Measurements from ENCODE around the gene MOCOS. TPM values are rescaled to one million over a fixed set of nuclear protein-coding genes. Genes with fewer than 3 reads are reported as not detected.

MOCOS gene
- total RNA-seq, 2 donors from 2014 or later = 1.0 to 1.3 TPM

DNA sequence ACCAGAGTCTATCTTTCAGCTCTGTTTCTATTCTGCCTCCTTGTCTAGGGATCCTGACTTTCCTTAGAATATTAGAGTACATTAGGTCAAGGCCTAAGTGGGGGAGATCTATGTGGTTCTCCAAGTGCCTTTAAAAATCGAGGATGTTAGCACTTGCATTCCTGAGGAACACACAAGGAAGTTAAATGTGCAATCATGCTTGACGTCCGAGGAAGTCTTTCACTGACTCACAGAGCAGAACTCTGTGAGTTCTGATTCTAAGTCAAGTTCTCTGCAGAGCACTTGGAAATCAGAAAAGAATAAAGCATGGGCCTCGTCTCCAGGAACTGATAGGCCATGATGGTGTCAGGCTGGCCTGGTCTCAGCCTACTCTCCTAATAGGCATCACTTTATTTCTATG is 127.5 kb downstream of the MOCOS start:
- Histone ChIP-seq H3K4me1 (peaks cover 7% of the 10 kb centered on the region), H3K9me3 (no peaks in the 10 kb centered on the region), H3K4me3 (no peak overlapping the region), H3K27me3 (no peaks in the 10 kb centered on the region), H3K27ac (no peak overlapping the region), H3K36me3 (replicated peaks in 1 of 2; ENCODE audit: insufficient read depth in 1 of 2, low read depth in 2 of 2) (no peaks in the 10 kb centered on the region)
- WGBS, 2 donors = 69 to 72% methylated on average over 4 of the region's 4 CpGs
- ATAC-seq = no peak
- intact Hi-C loops (cut with DNase I) = no loop called here
- DNase-seq = no peak
- TF ChIP-seq POLR2A (IDR thresholded peaks at IDR 0.05) (no peak), CTCF (IDR thresholded peaks at IDR 0.05) (no peak)

DNA sequence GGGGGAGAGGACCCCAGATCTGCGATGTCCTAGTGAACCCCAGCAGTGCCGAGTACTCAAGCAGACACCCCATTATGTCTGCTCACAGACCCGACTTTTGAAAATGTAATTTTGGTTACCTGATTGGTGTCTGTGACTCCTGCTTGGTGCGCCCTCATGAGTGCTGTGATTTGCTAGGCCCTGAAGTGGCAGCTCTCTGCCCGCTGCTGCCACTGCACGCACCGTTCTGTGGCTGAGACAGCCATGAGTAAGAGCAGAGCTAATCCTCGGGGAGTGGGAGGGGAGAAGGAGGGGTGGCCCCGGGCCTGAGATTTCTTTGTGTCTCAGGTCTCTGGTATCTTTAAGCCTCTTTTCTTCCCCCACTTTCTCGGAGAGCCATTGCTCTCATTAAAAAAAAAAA is 128.4 kb downstream of the MOCOS start:
- H3K36me3 ChIP-seq (replicated peaks in 1 of 2; ENCODE audit: insufficient read depth in 1 of 2, low read depth in 2 of 2) = no peaks in the 10 kb centered on the region
- peaks cover 7% of the 10 kb centered on the region for H3K4me1 ChIP-seq
- DNase-seq = no peak
- H3K27ac ChIP-seq = no peak overlapping the region
- no peak overlapping the region for H3K4me3 ChIP-seq
- H3K27me3 ChIP-seq = no peaks in the 10 kb centered on the region
- TF ChIP-seq POLR2A (IDR thresholded peaks at IDR 0.05) (no peak), CTCF (IDR thresholded peaks at IDR 0.05) (no peak)
- WGBS, 2 donors = 81 to 89% methylated on average over 10 of the region's 10 CpGs
- intact Hi-C loops (cut with DNase I) = no loop called here
- H3K9me3 ChIP-seq = no peaks in the 10 kb centered on the region
- ATAC-seq = no peak

DNA sequence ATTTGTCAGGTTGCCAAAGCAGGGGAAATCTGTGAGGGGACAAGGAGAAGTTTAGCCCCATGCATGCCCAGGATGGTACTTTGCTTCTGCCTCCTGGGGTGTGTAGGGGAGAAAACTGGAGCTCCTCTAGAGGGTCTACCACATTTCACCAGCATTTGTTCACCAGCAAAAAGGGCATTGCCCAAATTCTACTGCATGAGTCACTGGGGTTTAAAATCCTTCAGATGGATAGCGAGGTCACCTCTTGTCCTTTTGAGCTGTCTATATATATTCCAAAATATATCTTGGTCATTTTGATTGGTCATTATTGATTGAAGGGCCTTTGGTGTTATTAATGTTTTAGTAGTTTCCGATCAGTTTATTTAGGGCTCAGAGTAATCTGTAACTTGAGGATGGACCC is 128.9 kb downstream of the MOCOS start:
- ATAC-seq = no peak
- H3K4me3 ChIP-seq = no peak overlapping the region
- no peak overlapping the region for H3K27ac ChIP-seq
- 90 to 96% methylated on average over 2 of the region's 2 CpGs for WGBS, 2 donors
- H3K4me1 ChIP-seq = peaks cover 7% of the 10 kb centered on the region
- H3K36me3 ChIP-seq (replicated peaks in 1 of 2; ENCODE audit: insufficient read depth in 1 of 2, low read depth in 2 of 2) = no peaks in the 10 kb centered on the region
- DNase-seq = no peak
- intact Hi-C loops (cut with DNase I) = no loop called here
- no peaks in the 10 kb centered on the region for H3K27me3 ChIP-seq
- TF ChIP-seq CTCF (IDR thresholded peaks at IDR 0.05) = no peak
- no peak for TF ChIP-seq POLR2A (IDR thresholded peaks at IDR 0.05)
- H3K9me3 ChIP-seq = no peaks in the 10 kb centered on the region

Other genes starting within 250 kb of the MOCOS start
- gene RPRD1A, start 119.9 kb upstream of the MOCOS start, total RNA-seq = 10 to 100 TPM; 36.3 to 66.6 TPM
- 10 to 100 TPM; 22.6 to 22.7 TPM for gene SLC39A6, start 58.2 kb upstream of the MOCOS start, total RNA-seq
- gene ELP2, start 57.6 kb upstream of the MOCOS start, total RNA-seq = 10 to 100 TPM; 44.2 to 56.8 TPM
- 1 to 10 TPM in 1 of 2 donors, under 1 TPM in 1; 0.52 to 2.0 TPM for gene FHOD3, start 110.2 kb downstream of the MOCOS start, total RNA-seq

Measured in body of pancreas (tissue), 4 donors.